ENCODE measurements around the gene C5orf58. TPM values are rescaled to one million over a fixed set of nuclear protein-coding genes. Genes with fewer than 3 reads are reported as not detected.

Gene C5orf58
- total RNA-seq, 3 donors from 2014 or later = 0.15 to 0.80 TPM; not detected in 1

DNA sequence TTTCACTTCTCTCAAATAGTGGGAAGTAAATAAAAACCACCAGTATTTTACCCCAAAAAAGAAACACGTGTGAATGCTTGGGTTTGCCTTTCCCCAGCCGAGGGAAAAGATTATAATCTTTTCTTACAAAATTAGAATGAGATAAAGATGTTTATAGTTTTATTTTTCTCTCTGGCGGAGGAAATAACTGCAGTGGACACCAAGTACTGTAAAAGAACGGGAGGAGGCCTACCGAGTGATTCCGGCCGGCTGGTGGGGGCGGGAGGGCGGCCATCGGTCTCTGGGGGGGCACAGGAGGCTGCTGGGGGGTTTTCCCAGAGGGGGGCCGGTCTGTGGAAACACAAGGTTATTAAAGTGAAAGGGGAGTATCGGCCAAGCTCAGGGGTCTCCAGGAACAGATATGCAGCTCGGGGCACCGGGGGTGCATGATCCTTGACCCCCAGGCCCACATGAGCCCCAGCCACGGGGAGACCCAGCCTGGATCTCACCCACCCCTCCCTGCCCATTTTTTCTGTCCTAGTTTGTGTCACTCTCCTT lies 35.4 kb downstream of the C5orf58 start:
- H3K9me3 ChIP-seq = no peaks in the 10 kb centered on the region
- H3K27me3 ChIP-seq = peaks cover 0 to 6% of the 10 kb centered on the region in 2 donors
- H3K4me3 ChIP-seq = peak overlapping the region in 2 of 3 donors; percentile 4 to 47
- peak overlapping the region; percentile 54 to 86 for H3K27ac ChIP-seq
- peaks cover 0 to 3% of the 10 kb centered on the region in 2 donors for H3K4me1 ChIP-seq
- no peaks in the 10 kb centered on the region for H3K36me3 ChIP-seq
- no peak for TF ChIP-seq POLR2AphosphoS5 (IDR thresholded peaks at IDR 0.05)
- TF ChIP-seq POLR2A (IDR thresholded peaks at IDR 0.05) = no peak
- TF ChIP-seq, protein P1, sequence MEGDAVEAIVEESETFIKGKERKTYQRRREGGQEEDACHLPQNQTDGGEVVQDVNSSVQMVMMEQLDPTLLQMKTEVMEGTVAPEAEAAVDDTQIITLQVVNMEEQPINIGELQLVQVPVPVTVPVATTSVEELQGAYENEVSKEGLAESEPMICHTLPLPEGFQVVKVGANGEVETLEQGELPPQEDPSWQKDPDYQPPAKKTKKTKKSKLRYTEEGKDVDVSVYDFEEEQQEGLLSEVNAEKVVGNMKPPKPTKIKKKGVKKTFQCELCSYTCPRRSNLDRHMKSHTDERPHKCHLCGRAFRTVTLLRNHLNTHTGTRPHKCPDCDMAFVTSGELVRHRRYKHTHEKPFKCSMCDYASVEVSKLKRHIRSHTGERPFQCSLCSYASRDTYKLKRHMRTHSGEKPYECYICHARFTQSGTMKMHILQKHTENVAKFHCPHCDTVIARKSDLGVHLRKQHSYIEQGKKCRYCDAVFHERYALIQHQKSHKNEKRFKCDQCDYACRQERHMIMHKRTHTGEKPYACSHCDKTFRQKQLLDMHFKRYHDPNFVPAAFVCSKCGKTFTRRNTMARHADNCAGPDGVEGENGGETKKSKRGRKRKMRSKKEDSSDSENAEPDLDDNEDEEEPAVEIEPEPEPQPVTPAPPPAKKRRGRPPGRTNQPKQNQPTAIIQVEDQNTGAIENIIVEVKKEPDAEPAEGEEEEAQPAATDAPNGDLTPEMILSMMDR (IDR thresholded peaks at IDR 0.05) = no peak
- intact Hi-C loops (cut with DNase I; ENCODE audit: low total_unique reads) = no loop called here
- DNase-seq (ENCODE audit: low spot score in 2 of 2) = no peak

DNA sequence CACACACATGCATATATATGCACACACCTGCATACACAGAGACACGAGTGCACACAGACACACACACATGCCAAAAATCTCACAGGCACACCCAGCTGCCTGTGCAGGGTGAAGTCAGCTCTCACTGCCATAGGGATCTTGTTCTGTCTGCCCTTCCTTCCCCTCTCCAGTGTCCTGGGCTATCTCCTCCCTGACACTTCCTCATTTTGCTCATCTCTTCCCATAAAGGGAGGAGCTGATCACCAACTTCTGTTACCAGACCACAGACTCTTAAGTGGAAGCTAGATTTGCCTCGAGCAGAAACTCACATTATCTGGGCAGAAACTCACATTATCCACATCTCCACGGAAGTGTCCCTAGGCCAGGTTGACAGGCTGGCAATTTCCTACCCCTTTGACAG lies 36.1 kb downstream of the C5orf58 start:
- H3K27me3 ChIP-seq = peaks cover 0 to 6% of the 10 kb centered on the region in 2 donors
- DNase-seq (ENCODE audit: low spot score in 2 of 2) = no peak
- peak overlapping the region; percentile 54 to 86 for H3K27ac ChIP-seq
- H3K4me3 ChIP-seq = no peak overlapping the region
- H3K36me3 ChIP-seq = no peaks in the 10 kb centered on the region
- H3K4me1 ChIP-seq = peaks cover 0 to 3% of the 10 kb centered on the region in 2 donors
- TF ChIP-seq, protein P1 (IDR thresholded peaks at IDR 0.05) = no peak
- TF ChIP-seq POLR2A (IDR thresholded peaks at IDR 0.05) (no peak), POLR2AphosphoS5 (IDR thresholded peaks at IDR 0.05) (no peak)
- intact Hi-C loops (cut with DNase I; ENCODE audit: low total_unique reads) = no loop called here
- no peaks in the 10 kb centered on the region for H3K9me3 ChIP-seq

DNA sequence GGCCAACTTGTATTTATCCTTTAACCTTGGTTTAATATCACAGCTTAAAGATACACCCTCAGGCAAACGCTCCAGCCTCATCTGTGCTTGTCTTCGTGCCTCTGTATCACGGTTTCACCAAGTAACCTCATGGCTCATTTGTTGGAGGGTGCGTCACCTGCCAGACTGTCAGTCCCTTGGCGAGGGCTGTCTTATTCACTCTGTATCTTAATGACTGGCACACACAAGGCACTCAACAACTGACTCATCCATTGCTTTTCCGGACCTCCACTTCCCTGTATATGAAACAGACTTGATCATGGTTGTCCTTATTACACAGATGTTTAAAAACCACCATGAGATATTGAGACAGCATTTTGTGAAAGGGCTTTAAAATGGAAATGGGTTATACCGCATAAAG lies 36.8 kb downstream of the C5orf58 start:
- TF ChIP-seq, protein P1 (IDR thresholded peaks at IDR 0.05) = no peak
- TF ChIP-seq POLR2A (IDR thresholded peaks at IDR 0.05) (no peak), POLR2AphosphoS5 (IDR thresholded peaks at IDR 0.05) (no peak)
- DNase-seq (ENCODE audit: low spot score in 2 of 2) = no peak
- intact Hi-C loops (cut with DNase I; ENCODE audit: low total_unique reads) = no loop called here
- no peaks in the 10 kb centered on the region for H3K36me3 ChIP-seq
- H3K4me3 ChIP-seq = no peak overlapping the region
- peaks cover 0 to 6% of the 10 kb centered on the region in 2 donors for H3K27me3 ChIP-seq
- no peaks in the 10 kb centered on the region for H3K9me3 ChIP-seq
- peaks cover 0 to 3% of the 10 kb centered on the region in 2 donors for H3K4me1 ChIP-seq
- peak overlapping the region; percentile 54 to 86 for H3K27ac ChIP-seq

DNA sequence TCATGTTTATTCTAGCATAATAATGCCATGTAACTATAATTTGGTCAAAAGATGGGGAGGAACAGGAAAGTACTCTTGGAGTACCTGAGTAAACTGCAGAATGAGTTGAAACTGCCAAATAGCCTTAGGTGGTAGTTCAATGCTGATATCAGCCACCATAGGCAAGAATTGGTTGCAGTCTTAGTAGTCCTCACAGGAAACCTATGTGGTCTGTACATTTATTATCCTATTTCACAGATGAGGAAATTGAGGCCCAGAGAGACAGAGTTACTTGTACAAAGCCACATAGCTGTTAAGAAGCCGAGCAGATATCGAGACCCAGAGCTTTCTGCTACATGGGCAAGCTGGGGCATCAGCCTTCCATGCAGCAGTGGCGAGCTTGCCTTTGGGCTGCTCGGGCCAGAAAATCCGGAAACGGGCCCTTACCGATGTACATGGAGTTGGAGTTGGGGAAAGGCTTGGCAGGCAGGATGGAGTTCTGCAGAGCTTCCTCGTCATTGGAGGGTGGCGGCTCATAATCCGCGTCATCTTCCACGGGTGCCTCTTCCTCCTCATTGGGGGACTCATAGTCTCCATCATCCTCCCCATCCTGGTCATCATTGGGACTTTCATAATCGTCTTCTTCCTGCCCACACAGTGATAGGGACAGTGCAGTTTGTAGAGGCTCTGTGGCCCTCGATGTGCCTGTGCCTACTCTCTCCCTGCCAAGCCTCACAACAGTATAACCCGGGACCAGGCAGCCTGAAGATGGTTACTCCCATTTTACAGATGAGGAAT lies 37.7 kb downstream of the C5orf58 start:
- no peak overlapping the region for H3K4me3 ChIP-seq
- H3K27ac ChIP-seq = peak overlapping the region in 1 of 2 donors; percentile 86
- H3K36me3 ChIP-seq = no peaks in the 10 kb centered on the region
- no peak for DNase-seq (ENCODE audit: low spot score in 2 of 2)
- peaks cover 0 to 6% of the 10 kb centered on the region in 2 donors for H3K27me3 ChIP-seq
- intact Hi-C loops (cut with DNase I; ENCODE audit: low total_unique reads) = no loop called here
- H3K9me3 ChIP-seq = no peaks in the 10 kb centered on the region
- peaks cover 0 to 3% of the 10 kb centered on the region in 2 donors for H3K4me1 ChIP-seq
- TF ChIP-seq POLR2AphosphoS5 (IDR thresholded peaks at IDR 0.05) (no peak), POLR2A (IDR thresholded peaks at IDR 0.05) (no peak)
- TF ChIP-seq, protein P1 (IDR thresholded peaks at IDR 0.05) = no peak
